ENCODE data around the gene DMD. TPM values are rescaled to one million over a fixed set of nuclear protein-coding genes. Genes with fewer than 3 reads are reported as not detected.
A peak's percentile ranks its signal among the peaks of the same experiment; 100 is the strongest.

The DMD gene
- total RNA-seq, 1 donor from 2014 or later: 30.6 TPM

DNA sequence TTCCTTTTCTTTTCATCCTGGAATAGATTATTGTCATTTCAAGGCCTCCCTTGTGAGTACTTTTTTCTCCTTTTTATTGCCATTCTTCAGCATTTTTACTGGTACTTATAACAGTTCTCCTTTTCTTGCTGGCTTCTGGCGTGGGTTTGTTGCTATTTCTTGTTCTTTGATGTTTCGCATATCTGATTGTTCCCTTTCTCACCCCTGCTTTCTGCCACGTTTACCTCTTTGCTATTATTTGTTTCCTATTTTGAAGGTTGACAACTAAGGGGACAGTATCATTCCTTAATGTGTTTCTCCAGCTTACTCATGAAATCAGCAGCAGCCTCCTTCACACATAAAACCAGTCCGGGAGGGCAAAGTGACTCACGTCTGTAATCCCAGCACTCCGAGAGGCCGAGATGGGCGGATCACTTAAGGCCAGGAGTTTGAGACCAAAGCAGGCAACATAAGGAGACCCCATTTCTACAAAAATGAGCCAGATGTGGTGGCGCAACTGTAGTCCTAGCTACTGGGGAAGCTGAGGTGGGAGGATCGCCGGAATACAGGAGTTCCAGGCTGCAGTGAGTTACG lies 72.6 kb downstream of the DMD start:
- no peak for TF ChIP-seq CTCF (IDR thresholded peaks at IDR 0.05)
- TF ChIP-seq EZH2 (IDR thresholded peaks at IDR 0.05): no peak
- TF ChIP-seq EZH2phosphoT487 (IDR thresholded peaks at IDR 0.05): no peak

GRCh38 chrX:33134164-33134563 lies 77.2 kb downstream of the DMD start:
- H3F3A ChIP-seq (ENCODE audit: low read depth): no peaks in the 10 kb centered on the region
- H3K79me2 ChIP-seq (ENCODE audit: low read depth): no peaks in the 10 kb centered on the region
- no peak for DNase-seq (ENCODE audit: low spot score)
- no peaks in the 10 kb centered on the region for H3K27me3 Mint-ChIP-seq (ENCODE audit: insufficient read depth, low read depth)
- no peak for TF ChIP-seq EZH2 (IDR thresholded peaks at IDR 0.05)
- TF ChIP-seq CTCF (IDR thresholded peaks at IDR 0.05): no peak
- no peak for TF ChIP-seq EZH2phosphoT487 (IDR thresholded peaks at IDR 0.05)
- no peaks in the 10 kb centered on the region for H3K9me3 Mint-ChIP-seq
- no peaks in the 10 kb centered on the region for H3K4me1 Mint-ChIP-seq
- H3K27ac ChIP-seq: no peak overlapping the region
- no peaks in the 10 kb centered on the region for H4K20me1 ChIP-seq (ENCODE audit: low read depth)
- H3K9me3 ChIP-seq (ENCODE audit: low read depth): no peaks in the 10 kb centered on the region
- no peak overlapping the region for H3K4me3 ChIP-seq
- H3K9ac ChIP-seq: no peak overlapping the region
- H3K27ac Mint-ChIP-seq: no peak overlapping the region
- no peaks in the 10 kb centered on the region for H3K27me3 ChIP-seq
- H3K36me3 ChIP-seq: no peaks in the 10 kb centered on the region
- H3K4me2 ChIP-seq: no peak overlapping the region
- no peaks in the 10 kb centered on the region for H3K36me3 Mint-ChIP-seq
- no peak overlapping the region for H3K4me3 Mint-ChIP-seq
- no peak overlapping the region for H2AFZ ChIP-seq (replicated peaks)
- H3K4me1 ChIP-seq: peaks cover 11% of the 10 kb centered on the region

More for the DNA sequence above, 72.6 kb downstream of the DMD start:
- Histone ChIP-seq H3K4me3 (no peak overlapping the region), H3K27ac (no peak overlapping the region), H3K27me3 (no peaks in the 10 kb centered on the region), H3K79me2 (ENCODE audit: low read depth) (no peaks in the 10 kb centered on the region), H3K9me3 (ENCODE audit: low read depth) (no peaks in the 10 kb centered on the region), H3K4me1 (no peaks in the 10 kb centered on the region), H3K36me3 (no peaks in the 10 kb centered on the region), H3K9ac (no peak overlapping the region), H4K20me1 (ENCODE audit: low read depth) (no peaks in the 10 kb centered on the region), H3F3A (ENCODE audit: low read depth) (no peaks in the 10 kb centered on the region), H3K4me2 (no peak overlapping the region), H2AFZ (replicated peaks) (no peak overlapping the region)
- no peak for DNase-seq (ENCODE audit: low spot score)
- Mint-ChIP-seq H3K4me1 (no peaks in the 10 kb centered on the region), H3K36me3 (no peaks in the 10 kb centered on the region), H3K27me3 (ENCODE audit: insufficient read depth, low read depth) (no peaks in the 10 kb centered on the region), H3K27ac (no peak overlapping the region), H3K9me3 (no peaks in the 10 kb centered on the region), H3K4me3 (no peak overlapping the region)

- no peak for TF ChIP-seq EZH2phosphoT487 (IDR thresholded peaks at IDR 0.05)
- TF ChIP-seq CTCF (IDR thresholded peaks at IDR 0.05): no peak
- no peak for TF ChIP-seq EZH2 (IDR thresholded peaks at IDR 0.05)
- Histone ChIP-seq H3K36me3 (no peaks in the 10 kb centered on the region), H3K9me3 (ENCODE audit: low read depth) (no peaks in the 10 kb centered on the region), H3K79me2 (ENCODE audit: low read depth) (no peaks in the 10 kb centered on the region), H4K20me1 (ENCODE audit: low read depth) (no peaks in the 10 kb centered on the region), H3K4me2 (no peak overlapping the region), H3K27me3 (no peaks in the 10 kb centered on the region), H3K4me3 (no peak overlapping the region), H3K27ac (no peak overlapping the region), H3K4me1 (peaks cover 19% of the 10 kb centered on the region), H2AFZ (replicated peaks) (peak overlapping the region; percentile 11), H3K9ac (no peak overlapping the region), H3F3A (ENCODE audit: low read depth) (peaks cover 3% of the 10 kb centered on the region)
- Mint-ChIP-seq H3K36me3 (no peaks in the 10 kb centered on the region), H3K4me3 (no peak overlapping the region), H3K27me3 (ENCODE audit: insufficient read depth, low read depth) (no peaks in the 10 kb centered on the region), H3K4me1 (no peaks in the 10 kb centered on the region), H3K9me3 (no peaks in the 10 kb centered on the region), H3K27ac (no peak overlapping the region)
- DNase-seq (ENCODE audit: low spot score): no peak
These were observed 78.0 kb downstream of the DMD start for GRCh38 chrX:33133320-33133719.

All from neural progenitor cell (in vitro differentiated cells).